ENCODE results near the gene USF1. TPM values are rescaled to one million over a fixed set of nuclear protein-coding genes. Genes with fewer than 3 reads are reported as not detected.

USF1 gene
- total and polyA plus RNA-seq, 4 donors, result 67.5 to 95.1 (median 73.5) TPM

DNA sequence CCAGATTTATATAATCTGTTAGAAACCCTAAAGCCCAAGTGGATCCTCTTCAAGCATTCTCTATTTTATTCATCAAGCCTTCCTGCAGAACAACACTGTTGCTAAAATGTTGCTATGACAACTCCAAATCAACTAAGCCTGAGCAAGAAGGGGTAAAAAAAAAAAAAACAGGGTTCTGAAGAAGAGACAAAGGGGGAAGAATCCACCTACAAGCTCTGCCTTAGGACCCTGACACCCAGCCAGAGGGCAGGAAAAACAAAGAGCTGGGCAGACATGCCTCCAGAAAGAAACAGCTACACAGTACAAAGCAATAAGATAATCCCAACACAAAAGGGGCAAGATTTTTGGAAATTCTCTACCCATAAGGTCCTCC is 1.3 kb downstream of the USF1 start:
- H3K36me3 ChIP-seq (ENCODE audit: control insufficient read depth in 4 of 4, insufficient read depth in 4 of 4, low read length in 4 of 4), result peaks cover 28 to 36% (median 31%) of the 10 kb centered on the region in 4 donors
- H3K4me1 ChIP-seq (ENCODE audit: control insufficient read depth in 5 of 5, insufficient read depth in 5 of 5, low read length in 5 of 5), result peaks cover 5 to 11% (median 5%) of the 10 kb centered on the region in 5 donors
- TF ChIP-seq, protein P1, sequence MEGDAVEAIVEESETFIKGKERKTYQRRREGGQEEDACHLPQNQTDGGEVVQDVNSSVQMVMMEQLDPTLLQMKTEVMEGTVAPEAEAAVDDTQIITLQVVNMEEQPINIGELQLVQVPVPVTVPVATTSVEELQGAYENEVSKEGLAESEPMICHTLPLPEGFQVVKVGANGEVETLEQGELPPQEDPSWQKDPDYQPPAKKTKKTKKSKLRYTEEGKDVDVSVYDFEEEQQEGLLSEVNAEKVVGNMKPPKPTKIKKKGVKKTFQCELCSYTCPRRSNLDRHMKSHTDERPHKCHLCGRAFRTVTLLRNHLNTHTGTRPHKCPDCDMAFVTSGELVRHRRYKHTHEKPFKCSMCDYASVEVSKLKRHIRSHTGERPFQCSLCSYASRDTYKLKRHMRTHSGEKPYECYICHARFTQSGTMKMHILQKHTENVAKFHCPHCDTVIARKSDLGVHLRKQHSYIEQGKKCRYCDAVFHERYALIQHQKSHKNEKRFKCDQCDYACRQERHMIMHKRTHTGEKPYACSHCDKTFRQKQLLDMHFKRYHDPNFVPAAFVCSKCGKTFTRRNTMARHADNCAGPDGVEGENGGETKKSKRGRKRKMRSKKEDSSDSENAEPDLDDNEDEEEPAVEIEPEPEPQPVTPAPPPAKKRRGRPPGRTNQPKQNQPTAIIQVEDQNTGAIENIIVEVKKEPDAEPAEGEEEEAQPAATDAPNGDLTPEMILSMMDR (IDR thresholded peaks at IDR 0.05; ENCODE audit: control extremely low read depth, extremely low read depth), result no peak
- H3K27ac ChIP-seq (ENCODE audit: low read depth in 1 of 2, low read length in 1 of 2), result peak overlapping the region; percentile 95 to 96
- peak overlapping the region; percentile 79 to 93 for H3K9ac ChIP-seq (ENCODE audit: insufficient read depth in 1 of 2, low read length in 2 of 2)
- DNase-seq (no peak), ATAC-seq (ENCODE audit: insufficient read depth, low FRiP score) (no peak)
- peak overlapping the region; percentile 71 for H3K4me3 ChIP-seq
- H3K27me3 ChIP-seq (ENCODE audit: control insufficient read depth in 3 of 3, insufficient read depth in 3 of 3, low read length in 2 of 3), result no peaks in the 10 kb centered on the region
- H3K9me3 ChIP-seq (ENCODE audit: control insufficient read depth in 4 of 4, insufficient read depth in 3 of 4, low read length in 3 of 4), result peaks cover 0 to 10% (median 5%) of the 10 kb centered on the region in 4 donors

GRCh38 chr1:161039546-161039945 is 6.2 kb downstream of the USF1 start:
- peaks cover 29 to 40% (median 34%) of the 10 kb centered on the region in 4 donors for H3K36me3 ChIP-seq (ENCODE audit: control insufficient read depth in 4 of 4, insufficient read depth in 4 of 4, low read length in 4 of 4)
- no peaks in the 10 kb centered on the region for H3K27me3 ChIP-seq (ENCODE audit: control insufficient read depth in 3 of 3, insufficient read depth in 3 of 3, low read length in 2 of 3)
- TF ChIP-seq, protein P1 (IDR thresholded peaks at IDR 0.05; ENCODE audit: control extremely low read depth, extremely low read depth), result no peak
- no peak overlapping the region for H3K9ac ChIP-seq (ENCODE audit: insufficient read depth in 1 of 2, low read length in 2 of 2)
- H3K4me3 ChIP-seq, result no peak overlapping the region
- H3K9me3 ChIP-seq (ENCODE audit: control insufficient read depth in 4 of 4, insufficient read depth in 3 of 4, low read length in 3 of 4), result peaks cover 0 to 10% (median 0%) of the 10 kb centered on the region in 4 donors
- no peak for DNase-seq
- WGBS, 2 donors, result 84 to 85% methylated on average over 5 of the region's 5 CpGs
- H3K27ac ChIP-seq (ENCODE audit: low read depth in 1 of 2, low read length in 1 of 2), result peak overlapping the region in 1 of 2 donors; percentile 82
- ATAC-seq (ENCODE audit: insufficient read depth, low FRiP score), result no peak
- H3K4me1 ChIP-seq (ENCODE audit: control insufficient read depth in 5 of 5, insufficient read depth in 5 of 5, low read length in 5 of 5), result peaks cover 5 to 12% (median 5%) of the 10 kb centered on the region in 5 donors

GRCh38 chr1:161039154-161039545 is 6.6 kb downstream of the USF1 start:
- WGBS, 2 donors, result 12 to 16% methylated on average over 3 of the region's 3 CpGs
- Histone ChIP-seq H3K4me3 (no peak overlapping the region), H3K4me1 (ENCODE audit: control insufficient read depth in 5 of 5, insufficient read depth in 5 of 5, low read length in 5 of 5) (peaks cover under 1 to 10% (median 2%) of the 10 kb centered on the region in 5 donors), H3K27me3 (ENCODE audit: control insufficient read depth in 3 of 3, insufficient read depth in 3 of 3, low read length in 2 of 3) (no peaks in the 10 kb centered on the region), H3K36me3 (ENCODE audit: control insufficient read depth in 4 of 4, insufficient read depth in 4 of 4, low read length in 4 of 4) (peaks cover 29 to 40% (median 34%) of the 10 kb centered on the region in 4 donors), H3K9me3 (ENCODE audit: control insufficient read depth in 4 of 4, insufficient read depth in 3 of 4, low read length in 3 of 4) (peaks cover 0 to 10% (median 0%) of the 10 kb centered on the region in 4 donors), H3K27ac (ENCODE audit: low read depth in 1 of 2, low read length in 1 of 2) (peak overlapping the region in 1 of 2 donors; percentile 89), H3K9ac (ENCODE audit: insufficient read depth in 1 of 2, low read length in 2 of 2) (no peak overlapping the region)
- no peak for DNase-seq
- TF ChIP-seq, protein P1 (IDR thresholded peaks at IDR 0.05; ENCODE audit: control extremely low read depth, extremely low read depth), result no peak
- ATAC-seq (ENCODE audit: insufficient read depth, low FRiP score), result no peak

Measured in lung (tissue), 12 donors.